Pulmonary artery endothelial cell (primary cell): ENCODE measurements around the gene DHRS13. TPM values are rescaled to one million over a fixed set of nuclear protein-coding genes. Genes with fewer than 3 reads are reported as not detected.

Source experiments
- DNase-seq: peaks from one replicate; pipeline ENCODE4 v3.0.0-alpha.2; 2011; ENCODE audit warnings: low read depth, low spot score
- total RNA-seq: library from RNA; depleted of rRNA; stranded (reverse); fragments of >200 nt; gene quantifications from 2 replicates; pipeline ENCODE4 v1.2.3, GENCODE V29; 2014

The DHRS13 gene, protein sequence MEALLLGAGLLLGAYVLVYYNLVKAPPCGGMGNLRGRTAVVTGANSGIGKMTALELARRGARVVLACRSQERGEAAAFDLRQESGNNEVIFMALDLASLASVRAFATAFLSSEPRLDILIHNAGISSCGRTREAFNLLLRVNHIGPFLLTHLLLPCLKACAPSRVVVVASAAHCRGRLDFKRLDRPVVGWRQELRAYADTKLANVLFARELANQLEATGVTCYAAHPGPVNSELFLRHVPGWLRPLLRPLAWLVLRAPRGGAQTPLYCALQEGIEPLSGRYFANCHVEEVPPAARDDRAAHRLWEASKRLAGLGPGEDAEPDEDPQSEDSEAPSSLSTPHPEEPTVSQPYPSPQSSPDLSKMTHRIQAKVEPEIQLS
- 5.5 and 7.9 TPM in 2 replicates for total RNA-seq

DNA sequence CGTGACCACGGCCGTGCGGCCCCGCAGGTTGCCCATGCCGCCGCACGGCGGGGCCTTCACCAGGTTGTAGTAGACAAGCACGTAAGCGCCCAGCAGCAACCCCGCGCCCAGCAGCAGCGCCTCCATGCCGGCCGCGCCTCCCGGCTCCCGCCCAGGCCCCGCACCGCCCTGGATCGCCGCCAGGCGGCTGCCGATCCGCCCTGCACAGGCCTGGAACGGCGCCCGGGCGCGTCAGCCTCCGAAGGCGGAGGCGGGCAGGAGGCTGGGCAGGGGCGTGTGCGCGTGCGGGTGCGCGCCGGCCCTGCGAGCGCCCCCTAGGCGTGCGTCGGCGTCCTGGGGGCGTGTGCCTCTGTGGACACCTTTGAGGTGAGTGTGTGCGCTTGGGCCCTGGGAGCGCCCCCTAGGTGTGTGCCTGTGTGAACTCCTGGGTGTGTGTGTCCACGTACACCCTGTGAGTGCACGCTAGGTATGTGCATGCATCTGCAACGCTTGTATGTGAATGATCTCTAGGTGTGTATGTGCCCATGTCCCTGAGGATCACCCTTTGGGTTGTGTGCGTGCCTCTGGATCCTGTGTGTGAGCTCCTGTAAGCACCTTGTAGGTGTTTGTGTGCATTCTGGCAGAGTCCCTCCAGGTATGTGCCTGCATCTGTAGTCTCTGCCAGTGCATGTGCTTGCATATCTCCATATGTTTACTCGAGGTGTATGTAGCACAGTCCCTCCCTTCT, at the start of gene DHRS13:
Gene DHRS13, minus strand, starts transcription at position 261 of the 727 bp plus-strand sequence. Its CDS starts 135 bp downstream, at position 126.
- DNase-seq: no peak

DNA sequence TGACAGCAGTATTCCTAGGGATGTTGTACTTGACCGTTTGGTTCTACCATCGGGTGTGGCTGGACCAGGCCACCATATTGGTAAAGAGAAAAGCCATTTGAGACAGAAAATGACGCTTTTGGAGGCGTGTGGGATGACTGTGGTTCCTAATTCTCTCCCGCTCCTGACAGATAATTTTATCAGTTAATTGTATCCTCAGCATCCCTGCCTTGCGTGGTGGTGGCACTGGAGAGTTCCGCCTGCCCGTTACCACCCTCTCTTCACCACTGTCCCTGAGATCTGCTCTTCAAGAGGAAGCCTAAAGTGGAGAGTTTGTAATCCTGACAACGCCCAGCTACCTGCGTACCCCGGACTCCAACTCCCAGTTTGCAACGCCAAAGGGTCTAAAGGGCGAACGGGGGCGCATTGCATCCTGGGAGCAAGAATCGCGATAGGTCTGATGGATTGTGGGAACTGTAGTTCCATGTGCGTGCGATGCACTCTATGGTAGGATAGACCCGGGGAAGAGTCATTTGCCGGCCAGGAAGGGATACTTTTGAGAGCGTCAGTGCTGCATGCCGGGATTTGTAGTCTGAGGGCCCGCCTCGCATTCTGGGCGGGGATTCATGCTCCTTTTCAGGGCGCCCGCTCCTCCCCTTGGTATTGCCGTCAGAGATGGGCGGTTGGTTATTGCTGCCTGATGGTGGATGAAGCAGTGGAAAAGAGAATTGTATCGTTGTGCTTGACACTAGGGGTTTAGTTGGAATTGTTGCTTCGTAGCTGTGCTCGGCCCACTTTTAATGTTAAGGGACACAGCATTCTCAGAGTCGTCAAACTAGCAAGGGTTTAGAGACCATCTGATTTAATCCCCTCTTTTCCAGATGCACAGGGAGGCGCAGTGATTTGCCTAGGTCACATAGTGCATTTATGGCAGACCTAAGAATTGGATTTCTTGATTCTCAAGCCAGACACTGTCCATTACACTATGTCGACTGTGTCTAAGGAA, 49.4 kb upstream of the DHRS13 start:
- peak; percentile 98 for DNase-seq

DNA sequence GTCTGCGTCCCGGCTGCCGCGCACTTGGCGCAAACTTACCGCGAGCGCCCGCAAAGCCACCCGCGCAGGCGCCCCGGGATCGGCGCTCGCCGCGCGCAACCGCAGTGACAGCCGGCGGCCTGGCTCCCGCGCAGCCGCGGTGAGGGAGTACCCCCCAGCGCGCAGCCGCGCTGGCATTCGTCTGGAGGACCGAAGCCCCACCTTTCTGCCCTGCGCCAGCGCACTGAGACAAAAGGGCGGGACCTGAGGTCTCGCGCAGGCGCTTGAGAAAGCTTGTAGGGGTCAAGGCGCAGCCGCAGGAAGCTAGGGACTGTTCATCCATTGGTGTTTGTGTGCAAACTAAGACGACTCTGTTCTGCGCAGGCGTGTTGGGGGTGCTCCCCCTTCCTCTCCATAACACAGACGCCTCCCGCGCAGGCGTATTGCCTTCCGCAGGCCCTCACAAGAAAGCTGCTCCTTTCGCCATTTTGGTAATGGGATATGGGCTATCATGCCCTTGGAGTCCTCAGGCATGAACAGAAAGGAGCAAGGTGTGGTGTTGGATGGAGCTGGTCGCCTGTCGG, 48.6 kb upstream of the DHRS13 start, which contains the start of gene PHF12:
Gene PHF12, minus strand, starts transcription at position 91 of the 563 bp plus-strand sequence. CDS start 558 bp downstream, outside the sequence.
- peak; percentile 100 for DNase-seq

DNA sequence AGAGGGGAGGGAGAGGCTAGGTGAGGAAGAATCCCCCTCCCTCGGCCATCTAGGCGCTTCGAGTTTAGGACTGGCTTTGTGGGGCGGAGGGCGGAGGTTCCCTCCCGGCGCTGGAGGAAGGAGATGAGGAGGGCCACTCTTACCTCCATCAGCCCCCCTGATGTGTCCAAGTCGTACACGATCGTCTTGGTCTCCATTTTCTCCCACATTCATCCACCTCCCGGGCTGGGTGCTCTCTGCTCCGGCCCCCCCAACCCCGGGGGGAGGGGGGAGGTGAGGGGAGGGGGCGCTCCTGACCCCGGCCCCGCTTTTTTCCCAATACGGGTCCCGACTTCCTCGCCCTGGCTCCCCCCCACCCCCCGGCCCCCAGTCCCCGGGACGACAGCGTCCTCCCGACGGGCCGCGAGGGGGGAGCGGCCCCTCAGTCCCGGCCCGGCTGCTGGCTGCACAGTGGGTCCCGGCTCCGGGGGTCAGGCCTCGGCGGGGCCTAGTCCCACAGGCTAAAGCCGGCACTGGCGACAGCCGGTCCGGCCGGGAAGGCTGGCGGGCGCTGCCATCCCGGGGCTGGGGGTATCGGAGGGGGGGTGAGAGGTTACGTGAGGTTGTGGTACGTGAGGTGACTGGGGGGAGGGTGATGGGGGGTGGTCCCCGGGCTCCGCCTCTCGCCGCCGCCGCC, 48.0 kb upstream of the DHRS13 start:
- DNase-seq: no peak

DNA sequence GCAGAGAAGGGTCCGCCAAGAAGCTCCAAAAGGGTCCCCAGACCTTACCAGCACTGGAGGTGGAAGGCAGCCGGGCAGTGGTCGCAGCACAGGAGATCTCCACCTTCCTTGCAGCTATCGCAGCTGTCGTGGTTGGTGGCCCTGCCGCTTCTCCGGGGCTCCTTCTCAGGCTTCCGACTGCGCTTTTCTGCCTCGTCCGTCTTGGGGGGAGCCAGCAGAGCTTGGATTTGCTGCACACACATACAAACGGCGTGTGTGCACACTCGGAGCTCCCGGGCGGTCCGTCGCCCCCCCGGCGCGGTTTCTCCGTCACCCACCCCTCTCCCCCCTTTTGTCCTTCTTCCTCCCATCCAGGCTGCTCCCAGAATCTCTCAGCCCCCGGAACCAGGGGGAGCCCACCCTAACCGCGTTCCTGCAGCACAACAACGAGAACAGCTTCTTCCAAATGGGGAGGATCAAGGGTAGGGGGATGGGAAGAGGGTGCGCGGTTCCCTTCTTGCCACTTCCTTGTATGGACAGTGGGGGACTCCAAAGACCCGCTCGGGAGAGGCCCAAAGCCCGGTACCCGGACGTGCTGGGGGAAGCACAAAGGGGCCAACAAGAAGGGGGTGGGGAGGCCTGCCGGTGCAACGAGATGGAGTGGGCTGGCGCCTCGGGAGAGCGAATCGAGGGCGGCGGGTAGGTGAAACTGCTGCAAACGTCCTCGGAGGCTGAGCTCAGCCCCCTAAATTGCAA, 47.3 kb upstream of the DHRS13 start:
- no peak for DNase-seq

DNA sequence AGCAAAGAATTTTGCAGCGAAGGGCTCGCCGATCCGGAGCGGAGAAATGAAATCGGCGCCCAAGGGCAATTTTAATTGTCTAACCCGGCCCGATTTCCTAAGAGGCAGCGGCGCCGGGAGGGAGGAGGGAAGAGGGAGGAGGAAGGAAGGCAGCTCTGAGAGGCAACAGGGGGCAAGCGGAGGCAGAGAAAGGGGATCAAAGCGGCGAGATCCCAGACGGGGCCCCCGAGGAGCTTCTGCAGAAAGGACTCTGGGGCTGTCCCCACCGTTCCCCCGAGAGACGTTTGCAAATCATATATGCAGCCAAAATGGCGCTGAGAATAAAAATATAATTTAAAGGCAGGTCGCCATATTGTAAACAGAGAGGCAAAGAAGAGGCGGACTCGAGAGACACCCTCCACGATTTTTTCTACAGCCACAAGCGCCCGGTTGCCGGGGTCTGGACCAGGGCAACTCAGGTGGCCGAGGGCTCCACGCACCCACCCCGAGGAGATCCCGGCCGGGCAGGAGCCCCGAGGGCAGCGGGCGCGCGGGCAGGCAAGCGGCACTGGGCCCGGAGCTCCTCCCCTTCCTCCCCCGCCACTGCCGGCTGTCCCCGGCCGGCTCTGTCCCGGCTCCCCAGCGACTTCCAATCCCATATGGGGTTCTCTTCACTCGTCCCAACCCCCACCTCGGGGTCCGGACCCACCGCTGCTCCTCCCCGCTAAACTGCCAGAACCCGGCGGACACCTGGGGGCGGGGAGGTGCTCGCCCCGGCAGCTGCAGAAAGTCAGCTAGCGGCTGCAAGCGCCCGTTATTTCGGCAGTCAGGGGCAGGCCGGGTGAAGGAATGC, 46.5 kb upstream of the DHRS13 start:
- no peak for DNase-seq

DNA sequence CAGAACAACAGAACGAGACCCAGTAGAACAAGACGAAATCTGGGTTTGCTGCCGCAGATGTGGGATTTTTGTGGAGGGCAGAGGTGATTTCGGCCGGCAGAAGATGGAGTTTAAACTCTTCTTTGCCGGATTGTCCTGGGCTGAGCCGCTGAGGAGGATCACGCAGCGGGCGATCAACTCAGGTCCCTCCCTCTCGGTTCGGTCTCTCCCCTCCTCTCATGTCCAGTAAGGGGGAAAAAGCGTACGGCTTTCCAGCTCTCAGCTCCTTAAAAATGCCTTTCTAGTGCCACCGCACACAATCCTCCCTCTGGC, 46.0 kb upstream of the DHRS13 start:
- no peak for DNase-seq

DNA sequence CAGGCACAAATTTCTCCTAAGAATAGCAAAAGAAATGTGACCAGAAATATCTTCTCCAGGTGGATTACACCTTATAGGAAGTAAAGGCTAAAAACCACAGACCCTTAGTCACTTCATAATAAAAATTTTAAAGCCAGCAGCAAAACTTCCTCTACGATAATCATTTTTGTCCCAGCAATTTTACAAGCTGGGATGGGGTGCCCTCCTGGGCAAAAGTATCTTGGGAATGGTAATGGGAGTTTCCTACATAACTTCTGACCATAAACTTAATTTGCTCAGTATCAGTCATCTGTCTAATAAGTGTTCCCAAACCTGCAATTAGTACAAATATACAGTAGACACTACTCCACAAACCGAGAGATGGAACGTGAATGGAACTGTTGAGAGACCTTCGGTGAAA, 45.5 kb upstream of the DHRS13 start:
- no peak for DNase-seq

DNA sequence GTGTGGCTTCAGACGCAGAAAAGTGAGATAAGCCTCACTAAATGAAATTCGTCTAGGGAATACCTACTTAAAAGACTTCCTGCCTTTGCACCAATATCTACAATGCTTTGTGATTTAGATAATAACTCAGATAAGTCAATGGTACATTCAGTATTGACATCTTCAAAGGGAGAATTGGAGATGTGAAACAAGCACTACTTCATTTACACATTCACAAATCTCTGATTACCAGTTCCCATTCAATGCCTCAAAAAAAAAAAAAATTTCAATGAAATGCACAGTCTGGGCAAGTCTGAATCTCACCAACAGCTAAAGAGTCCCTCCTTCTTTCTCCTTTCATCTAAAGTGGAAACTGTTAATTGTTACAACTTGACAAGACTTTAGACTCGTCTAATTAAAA, 44.8 kb upstream of the DHRS13 start:
- no peak for DNase-seq

DNA sequence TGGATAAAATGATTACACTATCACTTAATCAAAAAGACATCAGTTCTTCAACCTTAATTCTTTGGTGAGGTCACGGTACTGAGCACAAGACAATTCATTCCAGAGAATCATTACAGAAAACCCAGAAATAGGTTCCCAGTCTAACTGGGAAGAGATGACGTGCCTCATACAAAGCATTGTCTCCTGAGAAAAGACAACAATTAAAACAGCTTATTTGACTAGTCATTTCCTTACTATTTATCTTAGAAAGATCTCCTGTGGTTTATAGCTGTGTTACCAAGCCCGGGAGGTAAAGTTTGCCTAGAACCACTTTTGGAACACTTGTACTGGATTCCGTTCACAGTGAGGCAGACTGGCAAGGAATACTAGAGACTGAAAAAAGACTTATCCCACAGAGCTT, 43.4 kb upstream of the DHRS13 start:
- peak; percentile 77 for DNase-seq

DNA sequence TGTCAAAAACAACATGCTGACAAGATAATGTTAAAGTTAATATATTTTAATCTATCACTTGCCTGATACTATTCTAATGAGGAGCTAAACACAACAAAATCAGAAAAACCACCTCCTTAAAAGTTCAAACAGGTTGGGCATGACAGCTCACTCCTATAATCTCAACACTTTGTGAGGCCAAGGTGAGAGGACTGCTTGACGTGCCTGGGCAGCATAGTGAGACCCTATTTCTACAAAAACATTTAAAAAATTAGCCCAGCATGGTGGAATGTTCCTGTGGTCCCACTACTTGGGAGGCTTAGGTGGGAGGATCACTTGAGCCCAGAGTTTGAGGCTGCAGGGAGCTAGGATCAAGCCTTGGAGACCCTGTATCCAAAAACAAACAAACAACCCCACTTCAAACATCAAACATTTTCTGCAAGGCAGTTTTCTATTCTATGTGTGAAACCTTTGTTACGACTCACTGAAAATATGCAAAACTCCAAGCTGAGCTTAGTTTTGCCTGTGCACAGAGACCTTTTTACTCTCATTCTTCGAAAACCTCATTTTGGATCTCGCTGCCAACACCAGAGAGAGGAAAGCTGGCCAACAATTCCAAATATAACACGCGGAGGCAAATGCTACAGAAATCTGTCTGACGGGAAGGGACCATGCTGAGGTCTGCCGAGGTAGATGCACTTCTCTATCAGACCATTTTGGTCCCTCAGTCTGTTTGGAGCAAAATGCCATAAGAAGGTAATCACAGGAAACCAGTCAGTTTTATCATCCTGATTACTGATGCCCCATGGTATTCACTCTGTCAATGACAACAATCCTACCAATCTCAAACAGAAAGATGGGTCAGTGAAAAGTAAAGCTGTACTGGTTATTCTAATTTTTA, 42.2 kb upstream of the DHRS13 start:
- no peak for DNase-seq

DNA sequence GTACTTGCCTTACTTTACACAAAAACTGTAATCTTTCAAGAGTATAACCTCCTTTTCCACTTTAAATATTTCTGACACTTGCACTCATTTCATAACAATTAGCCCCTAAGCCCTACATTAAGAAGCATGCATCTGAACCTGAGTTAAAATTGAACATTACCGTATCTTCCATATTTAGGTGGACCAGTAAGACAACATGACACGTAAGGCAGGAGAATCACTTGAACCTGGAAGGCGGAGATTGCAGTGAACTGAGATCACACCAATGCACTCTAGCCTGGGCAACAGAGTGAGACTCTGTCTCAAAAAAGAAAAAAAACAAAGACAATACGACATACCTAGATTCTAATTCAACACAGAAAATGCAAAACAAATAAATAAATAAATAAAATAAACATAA, 41.5 kb upstream of the DHRS13 start:
- DNase-seq: no peak

DNA sequence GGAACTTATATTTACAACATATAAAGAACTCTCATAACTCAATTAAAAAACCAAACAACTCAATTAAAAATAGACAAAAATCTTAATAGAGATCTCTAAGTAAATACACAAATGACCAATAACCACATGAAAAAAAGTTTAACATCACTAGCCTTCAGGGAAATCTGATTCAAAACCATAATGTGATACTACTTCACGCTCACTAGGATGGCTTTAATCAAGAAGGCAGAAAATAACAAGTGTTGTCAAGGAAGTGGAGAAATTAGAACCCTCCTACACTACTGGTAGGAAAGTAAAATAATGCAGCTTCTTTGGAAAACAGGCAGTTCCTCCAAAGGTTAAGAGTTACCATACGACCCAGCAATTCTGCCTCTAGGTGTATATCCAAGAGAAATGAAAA, 40.0 kb upstream of the DHRS13 start:
- DNase-seq: no peak

DNA sequence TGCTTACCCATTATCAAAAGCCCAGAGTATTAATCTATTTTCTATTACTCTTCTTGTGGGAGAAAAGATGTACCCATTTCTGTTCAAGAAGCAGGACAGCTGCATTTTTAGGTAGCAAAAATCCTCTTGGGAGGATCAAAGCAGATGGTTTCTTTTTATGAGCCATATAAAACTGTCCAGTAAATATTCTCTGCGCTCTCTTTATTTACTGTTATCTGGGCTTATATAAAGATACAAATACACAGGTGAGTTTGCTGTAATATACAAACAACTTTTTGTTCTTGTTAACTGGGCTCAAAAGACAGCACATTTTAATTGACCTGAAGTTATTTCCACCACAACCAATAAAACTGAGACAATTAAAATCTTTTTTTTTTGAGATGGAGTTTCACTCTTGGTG, 38.4 kb upstream of the DHRS13 start:
- DNase-seq: no peak

DNA sequence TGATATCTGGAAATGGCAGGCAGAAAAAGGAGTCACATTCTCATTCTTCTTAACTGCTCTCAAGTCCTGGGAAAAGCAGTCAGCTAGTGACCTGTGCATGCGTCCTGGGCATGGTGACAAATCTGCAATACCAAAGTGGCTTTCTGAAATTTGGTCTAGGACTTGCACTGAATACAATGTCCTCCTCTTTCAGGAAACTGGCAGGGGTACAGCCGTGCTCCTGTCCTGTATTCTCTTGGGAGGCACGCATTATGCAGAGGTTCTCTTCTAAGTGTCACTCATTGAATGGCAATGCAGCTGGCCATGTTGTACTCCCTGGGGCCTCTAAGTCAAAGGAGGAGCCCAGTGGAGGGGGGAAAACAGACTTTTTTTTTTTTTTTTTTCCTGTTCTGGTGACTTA, 37.8 kb upstream of the DHRS13 start:
- DNase-seq: no peak

DNA sequence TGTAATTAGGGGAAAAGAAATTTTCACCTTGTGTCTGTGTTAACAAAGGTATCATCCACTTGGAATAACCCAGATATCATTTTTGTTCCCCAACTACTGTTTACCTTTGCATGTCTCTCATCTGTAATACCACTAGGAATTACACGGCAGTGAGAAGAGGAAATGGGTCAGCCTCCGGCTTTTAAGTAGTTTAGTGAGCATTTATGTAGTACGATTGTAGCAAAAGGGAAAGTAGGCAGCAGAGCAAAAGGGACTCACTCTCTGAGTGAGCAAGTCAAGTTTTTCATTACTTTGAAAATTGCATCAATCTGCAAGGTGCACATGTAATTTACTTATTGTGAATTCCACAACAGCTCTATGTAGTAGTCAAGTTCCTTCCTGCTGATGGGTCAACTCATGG, 37.3 kb upstream of the DHRS13 start:
- no peak for DNase-seq

DNA sequence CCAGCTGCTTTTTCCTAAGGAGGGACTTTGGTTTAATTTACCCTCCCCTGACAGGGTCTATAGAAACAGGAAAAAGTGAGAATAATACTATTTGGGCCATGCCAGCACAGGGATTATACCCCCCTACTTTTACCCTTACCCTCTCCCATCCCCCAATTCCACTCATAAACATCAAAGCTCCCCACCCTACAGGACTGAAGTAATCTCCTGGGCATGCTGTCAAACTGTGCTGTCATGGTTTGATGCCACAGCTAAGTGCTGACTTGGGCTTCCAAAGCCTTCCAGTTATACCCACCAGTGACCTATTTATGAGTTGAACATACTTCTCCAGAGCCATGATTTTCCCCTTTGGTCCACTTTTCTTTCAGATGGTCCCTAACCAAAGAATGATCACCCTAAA, 35.7 kb upstream of the DHRS13 start:
- DNase-seq: no peak

DNA sequence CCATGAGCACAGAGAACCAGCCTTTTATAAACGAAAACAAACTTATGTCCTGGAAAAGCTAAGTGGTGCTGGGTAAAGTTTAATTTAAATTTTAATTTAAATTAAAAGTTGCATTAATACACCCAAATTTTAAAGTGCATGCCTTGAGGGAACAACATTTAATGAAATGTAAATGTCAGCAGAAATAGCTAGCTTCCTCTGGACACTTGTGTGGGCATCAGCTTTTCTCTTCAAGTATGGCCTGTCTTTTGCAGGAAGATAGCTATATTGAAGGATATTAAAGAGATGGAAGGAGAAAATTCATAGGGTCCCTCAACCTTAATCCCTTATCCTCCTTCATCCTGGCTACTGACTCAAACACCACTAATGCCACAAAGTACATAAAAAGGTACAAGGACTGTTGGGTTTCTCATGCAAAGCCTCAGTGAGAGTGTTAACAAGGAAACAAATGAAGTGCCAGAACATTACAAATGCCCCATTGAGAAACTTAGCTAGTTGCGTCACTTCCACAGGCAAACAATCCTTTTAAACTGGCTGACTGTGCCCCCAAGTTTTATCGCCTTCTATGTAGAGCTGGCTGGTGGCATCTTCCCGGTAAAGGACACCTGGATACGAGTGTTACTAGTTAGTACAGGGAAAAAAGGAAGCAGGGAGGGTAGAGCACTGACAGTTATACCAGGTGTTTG, 34.3 kb upstream of the DHRS13 start:
- DNase-seq: no peak
